RPMI7951 (cell line): Measurements from ENCODE around the gene NAP1L2. TPM values are rescaled to one million over a fixed set of nuclear protein-coding genes. Genes with fewer than 3 reads are reported as not detected.
"Not testable (repeated sequence)": the region's sequence is repeated elsewhere in the genome, so short reads cannot be mapped to it uniquely, and the experiment has no call there.

Source experiments
- DNase-seq: peaks from one replicate; pipeline ENCODE4 v3.0.0-alpha.2; 2012; ENCODE audit warnings: low read depth
- total RNA-seq: library from RNA; depleted of rRNA; stranded (reverse); fragments of >200 nt; shearing (Covaris generic); gene quantifications from 2 replicates; pipeline ENCODE4 v1.2.3, GENCODE V29; 2014; rRNA removed

Gene NAP1L2, protein sequence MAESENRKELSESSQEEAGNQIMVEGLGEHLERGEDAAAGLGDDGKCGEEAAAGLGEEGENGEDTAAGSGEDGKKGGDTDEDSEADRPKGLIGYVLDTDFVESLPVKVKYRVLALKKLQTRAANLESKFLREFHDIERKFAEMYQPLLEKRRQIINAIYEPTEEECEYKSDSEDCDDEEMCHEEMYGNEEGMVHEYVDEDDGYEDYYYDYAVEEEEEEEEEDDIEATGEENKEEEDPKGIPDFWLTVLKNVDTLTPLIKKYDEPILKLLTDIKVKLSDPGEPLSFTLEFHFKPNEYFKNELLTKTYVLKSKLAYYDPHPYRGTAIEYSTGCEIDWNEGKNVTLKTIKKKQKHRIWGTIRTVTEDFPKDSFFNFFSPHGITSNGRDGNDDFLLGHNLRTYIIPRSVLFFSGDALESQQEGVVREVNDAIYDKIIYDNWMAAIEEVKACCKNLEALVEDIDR
- 0.36 and 0.39 TPM in 2 replicates for total RNA-seq

DNA sequence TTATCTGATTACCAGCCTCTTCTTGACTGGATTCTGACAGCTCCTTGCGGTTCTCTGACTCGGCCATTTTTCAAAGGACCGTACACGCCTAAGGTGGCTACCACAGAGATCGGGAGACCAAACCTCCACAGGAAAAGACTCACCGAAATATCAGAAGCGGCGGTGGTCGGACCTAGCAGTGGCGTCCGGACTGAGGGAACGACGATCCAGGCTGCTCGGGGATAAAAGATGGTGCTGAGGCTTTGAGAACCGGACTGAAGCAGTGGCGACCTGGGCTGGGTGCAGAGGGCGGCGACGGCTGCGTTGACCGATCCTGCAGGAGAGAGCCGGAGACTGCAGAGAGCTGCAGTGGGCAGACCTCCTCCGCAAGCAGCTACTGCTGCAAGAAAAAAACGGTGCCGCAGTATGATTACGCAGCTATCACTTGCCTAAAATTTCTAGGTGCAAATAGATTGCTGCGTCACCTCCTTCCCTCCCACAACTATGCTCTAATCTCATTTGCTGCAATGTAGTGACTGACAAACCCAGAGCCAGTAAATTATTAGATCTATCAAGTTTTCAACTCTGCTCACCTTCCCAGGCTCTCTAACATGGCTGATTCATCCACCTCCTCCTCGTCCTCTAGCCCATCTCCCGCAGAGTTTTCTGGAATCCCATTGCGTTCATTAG lies at the start of gene NAP1L2:
Gene NAP1L2 (minus strand): TSS at position 426 of the 669 bp plus-strand sequence. CDS start 359 bp downstream, at position 67.
- DNase-seq = peak; percentile 37

DNA sequence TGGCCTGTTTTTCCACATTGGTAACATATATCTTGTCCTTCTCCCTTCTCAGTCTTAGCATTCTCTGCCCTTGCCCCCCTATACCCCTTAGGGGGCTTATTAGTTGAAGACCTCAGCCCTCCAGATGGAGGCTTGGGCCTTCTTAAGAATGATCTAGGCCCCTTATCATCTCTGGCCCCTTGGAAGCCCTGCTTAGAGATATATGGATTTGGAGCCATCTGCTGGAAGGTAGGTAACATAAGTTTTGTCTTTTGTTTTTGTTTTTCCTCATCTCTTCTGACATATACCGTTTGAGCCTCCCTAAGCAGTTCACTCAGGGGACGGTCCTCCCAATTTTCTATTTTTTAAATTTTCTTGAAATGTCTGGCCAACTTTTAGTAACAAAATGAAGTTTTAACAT lies 48.3 kb upstream of the NAP1L2 start:
- peak; percentile 15 for DNase-seq

DNA sequence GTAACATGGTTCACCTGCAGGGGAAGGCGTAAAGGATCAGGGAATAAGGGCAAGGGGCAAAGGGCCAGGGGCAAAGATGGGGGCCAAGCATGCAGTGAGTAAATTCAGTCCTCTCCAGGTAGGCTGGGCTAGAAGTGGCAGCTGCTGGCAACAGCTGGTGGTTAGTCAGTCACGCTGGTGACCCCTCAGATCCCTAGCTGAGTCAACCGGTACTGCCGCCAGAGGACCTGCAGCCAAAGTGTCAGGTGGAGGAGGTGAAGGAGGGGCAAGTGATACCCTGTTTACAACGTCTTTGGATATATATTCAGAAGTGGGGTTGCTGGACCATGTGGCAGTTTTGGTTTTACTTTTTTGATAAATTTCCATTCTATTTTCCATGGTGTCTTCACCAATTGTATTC lies 24.6 kb upstream of the NAP1L2 start:
- DNase-seq = no peak

DNA sequence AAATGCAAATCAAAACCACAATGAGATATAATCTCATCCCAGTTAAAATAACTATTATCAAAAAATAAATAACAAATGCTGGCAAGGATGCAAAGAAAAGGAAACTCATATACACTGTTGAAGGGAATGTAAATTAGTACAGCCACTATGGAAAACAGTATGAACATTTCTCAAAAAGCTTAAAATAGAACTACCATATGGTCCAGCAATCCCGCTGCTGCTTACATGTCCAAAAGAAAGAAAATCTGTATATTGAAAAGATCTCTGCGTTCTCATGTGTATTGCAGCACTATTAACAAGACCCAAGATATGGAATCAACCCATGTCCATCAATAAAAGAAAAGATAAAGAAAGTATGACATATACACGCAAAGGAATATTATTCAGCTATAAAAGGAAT lies 3.0 kb upstream of the NAP1L2 start:
- no peak for DNase-seq

DNA sequence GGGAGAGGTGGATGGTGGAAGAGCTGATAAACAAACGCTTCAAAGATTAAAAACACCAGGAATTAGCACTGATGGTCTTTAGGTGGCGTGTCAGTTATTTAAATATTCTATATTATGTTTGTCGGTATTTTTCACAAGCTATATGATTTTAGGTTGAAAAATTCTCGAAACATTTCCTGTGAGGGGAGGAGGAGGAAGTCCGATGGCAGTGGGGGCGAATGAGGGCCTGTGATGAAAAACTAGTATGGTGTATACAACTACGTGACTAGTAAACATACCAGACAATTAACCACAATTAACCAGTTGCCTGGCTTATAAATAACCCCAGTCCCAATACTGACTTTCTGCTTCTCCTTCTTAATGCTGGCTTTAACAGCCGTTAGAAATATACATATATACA lies 595 bp upstream of the NAP1L2 start:
- no peak for DNase-seq

DNA sequence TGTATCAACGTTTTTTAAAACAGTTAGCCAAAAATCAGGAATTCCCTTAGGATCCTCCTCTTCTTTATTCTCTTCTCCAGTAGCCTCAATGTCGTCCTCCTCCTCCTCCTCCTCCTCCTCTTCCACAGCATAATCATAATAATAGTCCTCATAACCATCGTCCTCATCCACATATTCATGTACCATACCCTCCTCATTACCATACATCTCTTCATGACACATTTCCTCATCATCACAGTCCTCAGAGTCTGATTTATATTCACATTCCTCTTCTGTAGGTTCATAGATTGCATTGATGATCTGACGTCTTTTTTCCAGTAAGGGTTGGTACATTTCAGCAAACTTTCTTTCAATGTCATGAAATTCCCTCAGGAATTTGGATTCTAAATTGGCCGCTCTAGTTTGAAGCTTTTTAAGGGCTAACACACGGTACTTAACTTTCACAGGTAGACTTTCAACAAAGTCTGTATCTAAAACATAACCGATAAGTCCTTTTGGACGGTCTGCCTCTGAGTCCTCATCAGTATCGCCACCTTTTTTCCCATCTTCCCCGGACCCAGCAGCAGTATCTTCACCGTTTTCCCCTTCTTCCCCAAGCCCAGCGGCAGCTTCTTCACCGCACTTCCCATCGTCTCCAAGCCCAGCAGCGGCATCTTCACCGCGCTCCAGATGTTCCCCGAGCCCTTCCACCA lies 771 bp downstream of the NAP1L2 start:
- DNase-seq = no peak

DNA sequence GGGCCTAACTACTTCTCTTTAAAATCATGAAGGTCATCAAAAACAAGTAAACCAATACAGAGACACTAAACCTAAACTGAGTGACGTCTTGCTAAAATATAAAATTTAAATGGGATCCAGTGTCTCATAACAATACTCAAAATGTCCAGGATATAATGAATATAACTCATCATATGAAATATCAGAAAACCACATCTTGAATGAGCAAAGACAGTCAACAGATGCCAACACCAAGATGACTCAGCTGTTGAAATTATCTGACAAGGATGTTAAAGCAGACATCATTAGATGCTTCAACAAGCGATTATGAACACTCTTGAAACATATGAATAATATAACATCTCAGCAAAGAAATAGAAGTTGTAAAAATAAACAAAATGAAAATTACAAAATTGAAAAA lies 8.3 kb downstream of the NAP1L2 start:
- DNase-seq = no peak

DNA sequence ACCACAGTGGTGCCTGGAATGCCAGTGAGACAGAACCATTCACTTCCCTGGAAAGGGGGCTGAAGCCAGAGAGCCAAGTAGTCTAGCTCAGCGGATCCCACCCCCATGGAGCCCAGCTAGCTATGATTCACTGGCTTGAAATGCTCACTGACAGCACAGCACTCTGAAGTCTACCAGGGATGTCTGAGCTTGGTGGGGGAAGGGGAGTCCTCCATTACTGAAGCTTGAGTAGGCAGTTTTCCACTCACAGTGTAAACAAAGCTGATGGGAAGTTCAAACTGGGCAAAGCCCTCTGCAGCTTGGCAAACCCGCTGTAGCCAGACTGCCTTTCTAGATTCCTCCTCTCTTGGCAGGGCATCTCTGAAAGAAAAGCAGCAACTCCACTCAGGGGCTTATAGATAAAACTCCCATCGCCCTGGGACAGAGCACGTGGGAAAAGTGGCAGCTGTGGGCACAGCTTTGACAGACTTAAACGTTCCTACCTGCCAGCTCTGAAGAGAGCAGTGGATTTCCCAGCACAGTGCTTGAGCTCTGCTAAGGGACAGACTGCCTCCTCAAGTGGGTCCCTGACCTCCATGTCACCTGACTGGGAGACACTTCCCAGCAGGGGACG lies 32.0 kb downstream of the NAP1L2 start:
- DNase-seq = no peak

DNA sequence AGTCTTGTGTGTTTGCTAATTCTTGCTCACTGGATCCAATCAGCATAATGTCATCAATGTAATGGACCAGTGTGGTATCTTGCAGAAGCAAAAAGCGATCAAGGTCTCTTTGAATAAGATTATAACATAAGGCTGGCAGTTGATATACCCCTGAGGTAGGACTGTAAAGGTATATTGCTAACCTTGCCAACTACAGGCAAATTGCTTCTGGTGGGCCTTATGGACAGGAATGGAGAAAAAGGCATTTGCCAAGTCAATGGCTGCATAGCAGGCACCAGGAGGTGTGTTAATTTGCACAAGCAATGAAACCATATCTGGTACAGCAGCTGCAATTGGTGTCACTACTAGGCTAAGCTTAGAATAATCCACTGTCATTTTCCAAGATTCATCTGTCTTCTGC lies 45.7 kb downstream of the NAP1L2 start:
- not testable (repeated sequence) for DNase-seq

Other genes starting within 250 kb of the NAP1L2 start
- gene PABPC1L2B, start 211.9 kb downstream of the NAP1L2 start, total RNA-seq = not detected in 2 replicates
- not detected in 2 replicates for gene PABPC1L2A, start 135.3 kb downstream of the NAP1L2 start, total RNA-seq
- not detected in 2 replicates for gene CDX4, start 232.2 kb upstream of the NAP1L2 start, total RNA-seq